HepG2 (cell line): Measurements from ENCODE around the gene GPER1. TPM values are rescaled to one million over a fixed set of nuclear protein-coding genes. Genes with fewer than 3 reads are reported as not detected.

Experiments
- CBX5 ChIP-seq: sonication (generic); formaldehyde crosslinking; IDR thresholded peaks from 2 replicates; pipeline ENCODE4 v1.4.0; 2020; ENCODE audit warnings: missing genetic modification reagents, borderline replicate concordance
- IRF2 ChIP-seq: IDR thresholded peaks from 2 replicates; pipeline ENCODE4 v1.6.1; 2018; ENCODE audit warnings: missing genetic modification reagents, missing compliant biosample characterization
- NFE2 ChIP-seq: sonication (generic); formaldehyde crosslinking; IDR thresholded peaks from 2 replicates; pipeline ENCODE4 v1.4.0; 2020; ENCODE audit warnings: missing genetic modification reagents
- NR3C1 ChIP-seq: sonication (generic); formaldehyde crosslinking; IDR thresholded peaks from 2 replicates; pipeline ENCODE4 v1.4.0; 2020; ENCODE audit warnings: missing genetic modification reagents
- ZNF430 ChIP-seq: sonication (generic); formaldehyde crosslinking; IDR thresholded peaks from 2 replicates; pipeline ENCODE4 v1.9.0; 2021; ENCODE audit warnings: mild to moderate bottlenecking, missing genetic modification reagents
- polyA plus RNA-seq, 8 experiments: library from polyadenylated mRNA; depleted of rRNA in 3 of 8; stranded (reverse) in 7 of 8; unstranded in 1 of 8; fragments of >200 nt; fragmentation: Illumina TruSeq in 4 of 8; extraction: Trizol in 4 of 8; gene quantifications; 2 replicates each; pipeline versions ENCODE4 v1.2.1 to v1.2.3, GENCODE V29; 2011 to 2016; ENCODE audit warnings: low read depth in 4 of 8, missing spikeins in 1 of 8, mixed read lengths in 1 of 8; ENCODE audit not compliant: insufficient read depth in 1 of 8
- total RNA-seq, 5 experiments: library from RNA; depleted of rRNA; stranded (reverse); fragments of >200 nt; fragmentation: Illumina TruSeq; extraction: Trizol; gene quantifications; 2 replicates each; pipeline ENCODE4 v1.2.3, GENCODE V29; 2016; ENCODE audit warnings: low read depth in 1 of 5
- TF ChIP-seq, protein P1 (sequence below): sonication (generic); formaldehyde crosslinking; IDR thresholded peaks from 2 replicates; pipeline ENCODE4 v1.4.0; 2020; ENCODE audit warnings: missing genetic modification reagents, borderline replicate concordance
- TF ChIP-seq, protein P2 (sequence below): sonication (generic); formaldehyde crosslinking; IDR thresholded peaks from 2 replicates; pipeline ENCODE4 v1.5.0; 2020; ENCODE audit warnings: missing genetic modification reagents
- TF ChIP-seq, protein P3 (sequence below), 2 experiments: IDR thresholded peaks; 2 replicates each; pipeline ENCODE4 v1.6.1; 2011 to 2012; ENCODE audit warnings: low read length in 2 of 2, borderline replicate concordance in 1 of 2, low read depth in 1 of 2, mild to moderate bottlenecking in 1 of 2, moderate library complexity in 1 of 2
- TF ChIP-seq, protein P4 (sequence below): sonication (generic); formaldehyde crosslinking; IDR thresholded peaks from 2 replicates; pipeline ENCODE4 v1.8.0; 2022; ENCODE audit warnings: low read depth, missing genetic modification reagents
- TF ChIP-seq, protein P5 (sequence below): sonication (generic); formaldehyde crosslinking; IDR thresholded peaks from 2 replicates; pipeline ENCODE4 v1.5.1; 2020; ENCODE audit warnings: mild to moderate bottlenecking, missing genetic modification reagents, moderate library complexity

GPER1 gene
- total and polyA plus RNA-seq, 2 of the 13 experiments (the other 11 are each of a cell fraction or from before 2014, with no cell fraction given): 12.7 to 19.7 TPM

DNA sequence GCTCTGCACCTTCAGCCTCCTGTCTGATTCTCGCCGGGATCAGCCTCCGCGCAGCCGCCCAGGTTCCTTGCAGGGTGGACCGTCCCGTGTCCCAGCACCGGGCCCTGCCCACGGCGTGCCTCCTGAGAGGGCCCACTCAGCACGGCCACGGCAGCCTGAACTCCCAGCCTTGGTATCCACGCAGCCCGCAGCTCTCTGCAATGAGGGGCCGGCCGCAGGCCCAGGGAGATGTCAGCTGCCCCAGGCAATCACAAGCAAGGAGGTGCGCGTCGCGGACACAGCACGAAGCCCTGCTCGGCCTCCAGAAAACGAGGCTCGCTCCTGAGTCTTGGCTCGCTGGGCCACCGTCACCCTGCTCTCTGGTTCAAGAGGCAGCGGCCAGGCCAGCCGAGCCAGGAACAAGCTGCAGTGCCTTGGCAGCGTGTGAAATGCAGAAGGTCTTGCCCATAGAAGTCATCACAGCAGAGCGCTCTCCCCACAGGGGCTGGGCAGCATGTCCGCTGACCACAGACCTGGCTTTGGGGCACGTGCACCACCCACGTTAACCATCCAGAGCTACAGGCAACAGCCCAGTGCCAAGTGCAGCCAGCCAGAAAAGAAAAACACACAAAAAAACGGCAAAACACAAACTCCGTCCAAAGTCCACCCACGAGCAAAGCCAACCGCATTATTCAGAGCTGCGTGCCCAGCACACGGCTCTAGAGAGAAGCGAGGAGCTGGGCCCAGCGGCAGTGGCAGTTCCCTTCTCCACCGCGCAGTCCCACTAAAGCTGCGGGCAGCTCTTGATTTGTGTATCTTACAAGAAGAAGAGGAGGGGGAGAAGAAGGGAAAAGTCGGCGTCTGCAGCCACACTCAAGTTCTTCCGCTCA, 13.9 kb downstream of the GPER1 start (continued):
- TF ChIP-seq, protein P1, sequence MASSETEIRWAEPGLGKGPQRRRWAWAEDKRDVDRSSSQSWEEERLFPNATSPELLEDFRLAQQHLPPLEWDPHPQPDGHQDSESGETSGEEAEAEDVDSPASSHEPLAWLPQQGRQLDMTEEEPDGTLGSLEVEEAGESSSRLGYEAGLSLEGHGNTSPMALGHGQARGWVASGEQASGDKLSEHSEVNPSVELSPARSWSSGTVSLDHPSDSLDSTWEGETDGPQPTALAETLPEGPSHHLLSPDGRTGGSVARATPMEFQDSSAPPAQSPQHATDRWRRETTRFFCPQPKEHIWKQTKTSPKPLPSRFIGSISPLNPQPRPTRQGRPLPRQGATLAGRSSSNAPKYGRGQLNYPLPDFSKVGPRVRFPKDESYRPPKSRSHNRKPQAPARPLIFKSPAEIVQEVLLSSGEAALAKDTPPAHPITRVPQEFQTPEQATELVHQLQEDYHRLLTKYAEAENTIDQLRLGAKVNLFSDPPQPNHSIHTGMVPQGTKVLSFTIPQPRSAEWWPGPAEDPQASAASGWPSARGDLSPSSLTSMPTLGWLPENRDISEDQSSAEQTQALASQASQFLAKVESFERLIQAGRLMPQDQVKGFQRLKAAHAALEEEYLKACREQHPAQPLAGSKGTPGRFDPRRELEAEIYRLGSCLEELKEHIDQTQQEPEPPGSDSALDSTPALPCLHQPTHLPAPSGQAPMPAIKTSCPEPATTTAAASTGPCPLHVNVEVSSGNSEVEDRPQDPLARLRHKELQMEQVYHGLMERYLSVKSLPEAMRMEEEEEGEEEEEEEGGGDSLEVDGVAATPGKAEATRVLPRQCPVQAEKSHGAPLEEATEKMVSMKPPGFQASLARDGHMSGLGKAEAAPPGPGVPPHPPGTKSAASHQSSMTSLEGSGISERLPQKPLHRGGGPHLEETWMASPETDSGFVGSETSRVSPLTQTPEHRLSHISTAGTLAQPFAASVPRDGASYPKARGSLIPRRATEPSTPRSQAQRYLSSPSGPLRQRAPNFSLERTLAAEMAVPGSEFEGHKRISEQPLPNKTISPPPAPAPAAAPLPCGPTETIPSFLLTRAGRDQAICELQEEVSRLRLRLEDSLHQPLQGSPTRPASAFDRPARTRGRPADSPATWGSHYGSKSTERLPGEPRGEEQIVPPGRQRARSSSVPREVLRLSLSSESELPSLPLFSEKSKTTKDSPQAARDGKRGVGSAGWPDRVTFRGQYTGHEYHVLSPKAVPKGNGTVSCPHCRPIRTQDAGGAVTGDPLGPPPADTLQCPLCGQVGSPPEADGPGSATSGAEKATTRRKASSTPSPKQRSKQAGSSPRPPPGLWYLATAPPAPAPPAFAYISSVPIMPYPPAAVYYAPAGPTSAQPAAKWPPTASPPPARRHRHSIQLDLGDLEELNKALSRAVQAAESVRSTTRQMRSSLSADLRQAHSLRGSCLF: no peak
- TF ChIP-seq NR3C1 (CRISPR knock-in tag): no peak
- no peak for TF ChIP-seq NFE2
- TF ChIP-seq CBX5 (CRISPR knock-in tag): no peak
- TF ChIP-seq, protein P2, sequence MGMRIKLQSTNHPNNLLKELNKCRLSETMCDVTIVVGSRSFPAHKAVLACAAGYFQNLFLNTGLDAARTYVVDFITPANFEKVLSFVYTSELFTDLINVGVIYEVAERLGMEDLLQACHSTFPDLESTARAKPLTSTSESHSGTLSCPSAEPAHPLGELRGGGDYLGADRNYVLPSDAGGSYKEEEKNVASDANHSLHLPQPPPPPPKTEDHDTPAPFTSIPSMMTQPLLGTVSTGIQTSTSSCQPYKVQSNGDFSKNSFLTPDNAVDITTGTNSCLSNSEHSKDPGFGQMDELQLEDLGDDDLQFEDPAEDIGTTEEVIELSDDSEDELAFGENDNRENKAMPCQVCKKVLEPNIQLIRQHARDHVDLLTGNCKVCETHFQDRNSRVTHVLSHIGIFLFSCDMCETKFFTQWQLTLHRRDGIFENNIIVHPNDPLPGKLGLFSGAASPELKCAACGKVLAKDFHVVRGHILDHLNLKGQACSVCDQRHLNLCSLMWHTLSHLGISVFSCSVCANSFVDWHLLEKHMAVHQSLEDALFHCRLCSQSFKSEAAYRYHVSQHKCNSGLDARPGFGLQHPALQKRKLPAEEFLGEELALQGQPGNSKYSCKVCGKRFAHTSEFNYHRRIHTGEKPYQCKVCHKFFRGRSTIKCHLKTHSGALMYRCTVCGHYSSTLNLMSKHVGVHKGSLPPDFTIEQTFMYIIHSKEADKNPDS (CRISPR knock-in tag): no peak
- TF ChIP-seq, protein P3, sequence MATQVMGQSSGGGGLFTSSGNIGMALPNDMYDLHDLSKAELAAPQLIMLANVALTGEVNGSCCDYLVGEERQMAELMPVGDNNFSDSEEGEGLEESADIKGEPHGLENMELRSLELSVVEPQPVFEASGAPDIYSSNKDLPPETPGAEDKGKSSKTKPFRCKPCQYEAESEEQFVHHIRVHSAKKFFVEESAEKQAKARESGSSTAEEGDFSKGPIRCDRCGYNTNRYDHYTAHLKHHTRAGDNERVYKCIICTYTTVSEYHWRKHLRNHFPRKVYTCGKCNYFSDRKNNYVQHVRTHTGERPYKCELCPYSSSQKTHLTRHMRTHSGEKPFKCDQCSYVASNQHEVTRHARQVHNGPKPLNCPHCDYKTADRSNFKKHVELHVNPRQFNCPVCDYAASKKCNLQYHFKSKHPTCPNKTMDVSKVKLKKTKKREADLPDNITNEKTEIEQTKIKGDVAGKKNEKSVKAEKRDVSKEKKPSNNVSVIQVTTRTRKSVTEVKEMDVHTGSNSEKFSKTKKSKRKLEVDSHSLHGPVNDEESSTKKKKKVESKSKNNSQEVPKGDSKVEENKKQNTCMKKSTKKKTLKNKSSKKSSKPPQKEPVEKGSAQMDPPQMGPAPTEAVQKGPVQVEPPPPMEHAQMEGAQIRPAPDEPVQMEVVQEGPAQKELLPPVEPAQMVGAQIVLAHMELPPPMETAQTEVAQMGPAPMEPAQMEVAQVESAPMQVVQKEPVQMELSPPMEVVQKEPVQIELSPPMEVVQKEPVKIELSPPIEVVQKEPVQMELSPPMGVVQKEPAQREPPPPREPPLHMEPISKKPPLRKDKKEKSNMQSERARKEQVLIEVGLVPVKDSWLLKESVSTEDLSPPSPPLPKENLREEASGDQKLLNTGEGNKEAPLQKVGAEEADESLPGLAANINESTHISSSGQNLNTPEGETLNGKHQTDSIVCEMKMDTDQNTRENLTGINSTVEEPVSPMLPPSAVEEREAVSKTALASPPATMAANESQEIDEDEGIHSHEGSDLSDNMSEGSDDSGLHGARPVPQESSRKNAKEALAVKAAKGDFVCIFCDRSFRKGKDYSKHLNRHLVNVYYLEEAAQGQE (IDR thresholded peaks at IDR 0.05; ENCODE audit: borderline replicate concordance in 1 of 2, low read depth in 1 of 2, low read length in 2 of 2): no peak
- TF ChIP-seq, protein P4, sequence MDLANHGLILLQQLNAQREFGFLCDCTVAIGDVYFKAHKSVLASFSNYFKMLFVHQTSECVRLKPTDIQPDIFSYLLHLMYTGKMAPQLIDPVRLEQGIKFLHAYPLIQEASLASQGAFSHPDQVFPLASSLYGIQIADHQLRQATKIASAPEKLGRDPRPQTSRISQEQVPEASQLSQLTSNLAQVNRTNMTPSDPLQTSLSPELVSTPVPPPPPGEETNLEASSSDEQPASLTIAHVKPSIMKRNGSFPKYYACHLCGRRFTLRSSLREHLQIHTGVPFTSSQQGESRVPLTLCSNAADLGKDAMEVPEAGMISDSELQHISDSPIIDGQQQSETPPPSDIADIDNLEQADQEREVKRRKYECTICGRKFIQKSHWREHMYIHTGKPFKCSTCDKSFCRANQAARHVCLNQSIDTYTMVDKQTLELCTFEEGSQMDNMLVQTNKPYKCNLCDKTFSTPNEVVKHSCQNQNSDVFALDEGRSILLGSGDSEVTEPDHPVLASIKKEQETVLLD (CRISPR knock-in tag): no peak
- TF ChIP-seq ZNF430 (CRISPR knock-in tag): no peak
- TF ChIP-seq, protein P5, sequence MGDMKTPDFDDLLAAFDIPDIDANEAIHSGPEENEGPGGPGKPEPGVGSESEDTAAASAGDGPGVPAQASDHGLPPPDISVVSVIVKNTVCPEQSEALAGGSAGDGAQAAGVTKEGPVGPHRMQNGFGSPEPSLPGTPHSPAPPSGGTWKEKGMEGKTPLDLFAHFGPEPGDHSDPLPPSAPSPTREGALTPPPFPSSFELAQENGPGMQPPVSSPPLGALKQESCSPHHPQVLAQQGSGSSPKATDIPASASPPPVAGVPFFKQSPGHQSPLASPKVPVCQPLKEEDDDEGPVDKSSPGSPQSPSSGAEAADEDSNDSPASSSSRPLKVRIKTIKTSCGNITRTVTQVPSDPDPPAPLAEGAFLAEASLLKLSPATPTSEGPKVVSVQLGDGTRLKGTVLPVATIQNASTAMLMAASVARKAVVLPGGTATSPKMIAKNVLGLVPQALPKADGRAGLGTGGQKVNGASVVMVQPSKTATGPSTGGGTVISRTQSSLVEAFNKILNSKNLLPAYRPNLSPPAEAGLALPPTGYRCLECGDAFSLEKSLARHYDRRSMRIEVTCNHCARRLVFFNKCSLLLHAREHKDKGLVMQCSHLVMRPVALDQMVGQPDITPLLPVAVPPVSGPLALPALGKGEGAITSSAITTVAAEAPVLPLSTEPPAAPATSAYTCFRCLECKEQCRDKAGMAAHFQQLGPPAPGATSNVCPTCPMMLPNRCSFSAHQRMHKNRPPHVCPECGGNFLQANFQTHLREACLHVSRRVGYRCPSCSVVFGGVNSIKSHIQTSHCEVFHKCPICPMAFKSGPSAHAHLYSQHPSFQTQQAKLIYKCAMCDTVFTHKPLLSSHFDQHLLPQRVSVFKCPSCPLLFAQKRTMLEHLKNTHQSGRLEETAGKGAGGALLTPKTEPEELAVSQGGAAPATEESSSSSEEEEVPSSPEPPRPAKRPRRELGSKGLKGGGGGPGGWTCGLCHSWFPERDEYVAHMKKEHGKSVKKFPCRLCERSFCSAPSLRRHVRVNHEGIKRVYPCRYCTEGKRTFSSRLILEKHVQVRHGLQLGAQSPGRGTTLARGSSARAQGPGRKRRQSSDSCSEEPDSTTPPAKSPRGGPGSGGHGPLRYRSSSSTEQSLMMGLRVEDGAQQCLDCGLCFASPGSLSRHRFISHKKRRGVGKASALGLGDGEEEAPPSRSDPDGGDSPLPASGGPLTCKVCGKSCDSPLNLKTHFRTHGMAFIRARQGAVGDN (CRISPR knock-in tag): peak; percentile 98
- 0 out of 2 replicates have a peak, but pooled peaks have one; percentile 24 for TF ChIP-seq IRF2
